ENCODE data around the gene NPIPB6. TPM values are rescaled to one million over a fixed set of nuclear protein-coding genes. Genes with fewer than 3 reads are reported as not detected.

NPIPB6 gene
- total RNA-seq, 1 experiment from 2014 or later, result 2.6 TPM

DNA sequence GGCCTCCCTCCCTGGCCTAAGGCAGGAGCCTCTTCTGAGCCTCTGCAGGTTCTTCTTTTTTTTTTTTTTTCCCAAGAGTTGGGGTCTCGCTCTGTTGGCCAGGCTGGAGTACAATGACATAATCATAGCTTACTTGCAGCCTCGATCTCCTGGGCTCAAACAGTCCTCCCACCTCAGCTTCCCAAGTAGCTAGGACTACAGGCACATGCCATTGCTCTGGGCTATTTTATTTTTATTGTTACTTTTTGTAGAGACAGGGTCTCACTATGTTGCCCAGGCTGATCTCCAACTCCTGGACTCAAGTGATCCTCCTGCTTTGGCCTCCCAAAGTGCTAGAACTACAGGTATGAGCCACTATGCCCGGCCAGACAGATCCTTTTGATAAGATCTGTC lies 38.4 kb downstream of the NPIPB6 start:
- intact Hi-C loops (cut with micrococcal nuclease; ENCODE audit: unreplicated experiment), result no loop called here

DNA sequence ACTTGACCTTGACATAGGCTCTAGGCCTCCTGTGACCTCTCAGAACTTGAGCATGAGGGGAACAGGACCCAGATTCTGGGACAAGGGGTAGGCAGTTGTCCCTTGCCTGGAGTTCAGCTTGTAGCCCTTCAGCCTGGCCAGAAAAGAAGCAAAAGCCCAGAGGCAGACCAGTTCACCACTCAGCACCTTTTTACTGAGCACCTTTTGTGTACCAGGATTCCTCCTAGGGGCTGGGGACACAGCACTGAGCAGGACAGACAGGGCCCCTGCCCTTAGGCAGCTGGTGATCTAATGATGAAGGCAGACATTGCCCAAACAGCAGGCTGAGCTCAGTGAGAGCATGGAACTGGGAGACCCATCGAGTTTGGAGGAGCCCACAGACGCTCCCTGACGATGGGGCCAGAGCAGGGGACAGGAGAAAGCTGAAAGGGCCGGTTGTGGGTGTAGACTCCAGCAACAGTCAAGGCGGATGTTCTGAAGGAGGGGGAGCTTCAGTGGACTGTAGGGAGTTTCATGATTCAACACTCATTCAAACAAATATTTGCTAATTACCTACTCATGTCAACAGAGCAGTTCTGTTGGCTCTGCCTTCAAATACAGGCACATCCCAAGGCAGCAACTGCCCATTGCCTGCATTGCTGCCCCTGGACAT lies 38.9 kb downstream of the NPIPB6 start:
- H3K4me1 ChIP-seq (ENCODE audit: insufficient read depth, low read length, poor library complexity, severe bottlenecking), result no peaks in the 10 kb centered on the region
- H3K27ac ChIP-seq (ENCODE audit: low read depth, low read length, poor library complexity, severe bottlenecking), result no peak overlapping the region
- DNase-seq (ENCODE audit: low spot score), result no peak
- ChIA-PET POLR2A (ENCODE audit: low non-redundant PET) (no interaction called here), CTCF (interaction anchor here (0.7 kb wide), 2 partner anchors 13 to 211 kb away, joined by 3 read pairs; no protein-coding TSS in a partner anchor)
- no peak overlapping the region for H3K4me3 ChIP-seq (ENCODE audit: low read depth, low read length, poor library complexity, severe bottlenecking)
- TF ChIP-seq, protein P1, sequence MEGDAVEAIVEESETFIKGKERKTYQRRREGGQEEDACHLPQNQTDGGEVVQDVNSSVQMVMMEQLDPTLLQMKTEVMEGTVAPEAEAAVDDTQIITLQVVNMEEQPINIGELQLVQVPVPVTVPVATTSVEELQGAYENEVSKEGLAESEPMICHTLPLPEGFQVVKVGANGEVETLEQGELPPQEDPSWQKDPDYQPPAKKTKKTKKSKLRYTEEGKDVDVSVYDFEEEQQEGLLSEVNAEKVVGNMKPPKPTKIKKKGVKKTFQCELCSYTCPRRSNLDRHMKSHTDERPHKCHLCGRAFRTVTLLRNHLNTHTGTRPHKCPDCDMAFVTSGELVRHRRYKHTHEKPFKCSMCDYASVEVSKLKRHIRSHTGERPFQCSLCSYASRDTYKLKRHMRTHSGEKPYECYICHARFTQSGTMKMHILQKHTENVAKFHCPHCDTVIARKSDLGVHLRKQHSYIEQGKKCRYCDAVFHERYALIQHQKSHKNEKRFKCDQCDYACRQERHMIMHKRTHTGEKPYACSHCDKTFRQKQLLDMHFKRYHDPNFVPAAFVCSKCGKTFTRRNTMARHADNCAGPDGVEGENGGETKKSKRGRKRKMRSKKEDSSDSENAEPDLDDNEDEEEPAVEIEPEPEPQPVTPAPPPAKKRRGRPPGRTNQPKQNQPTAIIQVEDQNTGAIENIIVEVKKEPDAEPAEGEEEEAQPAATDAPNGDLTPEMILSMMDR (conservative IDR thresholded peaks at IDR 0.05; ENCODE audit: low read depth, low read length), result no peak
- no peak for TF ChIP-seq EZH2 (IDR thresholded peaks at IDR 0.05; ENCODE audit: borderline replicate concordance, low read depth, low read length, poor library complexity, severe bottlenecking)
- H3K27me3 ChIP-seq (replicated peaks; ENCODE audit: insufficient read depth, low read depth, low read length, poor library complexity), result no peaks in the 10 kb centered on the region
- intact Hi-C loops (cut with micrococcal nuclease; ENCODE audit: unreplicated experiment), result no loop called here
- no peaks in the 10 kb centered on the region for H3K9me3 ChIP-seq (ENCODE audit: low read depth, low read length, poor library complexity, severe bottlenecking)
- no peaks in the 10 kb centered on the region for H3K36me3 ChIP-seq (ENCODE audit: insufficient read depth, low read length, poor library complexity, severe bottlenecking)
- no TSS peak for BruUV-seq (replicated peaks)

More for the DNA sequence above, 38.4 kb downstream of the NPIPB6 start:
- no TSS peak for BruUV-seq (replicated peaks)
- Histone ChIP-seq H3K4me1 (ENCODE audit: insufficient read depth, low read length, poor library complexity, severe bottlenecking) (no peaks in the 10 kb centered on the region), H3K27ac (ENCODE audit: low read depth, low read length, poor library complexity, severe bottlenecking) (no peak overlapping the region), H3K9me3 (ENCODE audit: low read depth, low read length, poor library complexity, severe bottlenecking) (no peaks in the 10 kb centered on the region), H3K36me3 (ENCODE audit: insufficient read depth, low read length, poor library complexity, severe bottlenecking) (no peaks in the 10 kb centered on the region), H3K4me3 (ENCODE audit: low read depth, low read length, poor library complexity, severe bottlenecking) (no peak overlapping the region), H3K27me3 (replicated peaks; ENCODE audit: insufficient read depth, low read depth, low read length, poor library complexity) (no peaks in the 10 kb centered on the region)
- CTCF ChIA-PET, result interaction anchor here (0.6 to 0.7 kb wide), 3 partner anchors 13 to 210 kb away, joined by 3 to 4 read pairs (median 3); no protein-coding TSS in a partner anchor
- DNase-seq (ENCODE audit: low spot score), result no peak
- POLR2A ChIA-PET (ENCODE audit: low non-redundant PET), result no interaction called here
- no peak for TF ChIP-seq EZH2 (IDR thresholded peaks at IDR 0.05; ENCODE audit: borderline replicate concordance, low read depth, low read length, poor library complexity, severe bottlenecking)
- TF ChIP-seq, protein P1 (conservative IDR thresholded peaks at IDR 0.05; ENCODE audit: low read depth, low read length), result no peak

DNA sequence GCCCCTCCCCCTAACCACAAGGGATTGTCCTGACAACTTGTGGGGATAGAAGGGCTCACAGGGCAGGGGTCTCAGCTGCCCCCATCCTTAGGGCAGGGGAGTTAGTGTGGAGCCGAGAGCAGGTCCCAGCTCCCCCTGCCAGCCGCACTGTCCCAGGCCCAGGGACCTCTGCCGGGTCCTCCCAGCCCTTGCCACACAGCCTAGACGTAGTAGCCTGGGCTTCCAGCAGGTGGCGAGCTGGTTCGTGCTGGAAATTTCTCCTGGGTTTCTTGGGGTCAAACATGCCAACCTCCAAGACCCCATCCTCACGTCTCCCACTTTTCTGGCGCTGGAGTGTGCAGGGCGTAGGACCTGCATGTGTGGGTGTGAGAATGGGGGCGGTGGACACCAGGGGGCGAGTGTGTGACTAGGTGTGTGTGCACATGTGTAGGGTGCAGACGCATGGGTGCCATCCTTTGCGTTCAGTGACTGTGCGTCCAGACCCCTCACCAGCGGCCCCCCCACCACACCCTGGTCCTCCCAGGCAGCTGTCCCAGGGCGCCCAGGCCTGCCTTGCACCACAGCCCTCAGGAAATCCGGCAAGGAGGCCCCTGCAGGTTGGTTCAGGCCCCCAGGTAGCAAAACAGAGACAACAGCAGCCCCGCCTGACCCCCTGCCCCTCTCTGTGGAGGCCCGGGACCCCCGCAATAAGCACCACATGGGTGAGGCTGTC lies 41.5 kb downstream of the NPIPB6 start:
- intact Hi-C loops (cut with micrococcal nuclease; ENCODE audit: unreplicated experiment), result no loop called here
- no peak for TF ChIP-seq EZH2 (IDR thresholded peaks at IDR 0.05; ENCODE audit: borderline replicate concordance, low read depth, low read length, poor library complexity, severe bottlenecking)
- TF ChIP-seq, protein P1 (conservative IDR thresholded peaks at IDR 0.05; ENCODE audit: low read depth, low read length), result peak; percentile 81
- ChIA-PET POLR2A (ENCODE audit: low non-redundant PET) (no interaction called here), CTCF (interaction anchor here (0.6 to 1.6 kb wide), 3 partner anchors 10 to 275 kb away, joined by 3 read pairs; partner anchors contain the start of gene SBK1)
- no peak overlapping the region for H3K4me3 ChIP-seq (ENCODE audit: low read depth, low read length, poor library complexity, severe bottlenecking)
- peaks cover 4% of the 10 kb centered on the region for H3K36me3 ChIP-seq (ENCODE audit: insufficient read depth, low read length, poor library complexity, severe bottlenecking)
- BruUV-seq (replicated peaks), result no TSS peak
- no peaks in the 10 kb centered on the region for H3K27me3 ChIP-seq (replicated peaks; ENCODE audit: insufficient read depth, low read depth, low read length, poor library complexity)
- H3K27ac ChIP-seq (ENCODE audit: low read depth, low read length, poor library complexity, severe bottlenecking), result no peak overlapping the region
- H3K9me3 ChIP-seq (ENCODE audit: low read depth, low read length, poor library complexity, severe bottlenecking), result no peaks in the 10 kb centered on the region
- DNase-seq (ENCODE audit: low spot score), result peak; percentile 48
- no peaks in the 10 kb centered on the region for H3K4me1 ChIP-seq (ENCODE audit: insufficient read depth, low read length, poor library complexity, severe bottlenecking)
